ENCODE data around the gene AEBP1. TPM values are rescaled to one million over a fixed set of nuclear protein-coding genes. Genes with fewer than 3 reads are reported as not detected.
A peak's percentile ranks its signal among the peaks of the same experiment; 100 is the strongest.

AEBP1 gene
- total RNA-seq, 6 experiments from 2014 or later, result 69.7 to 83.2 (median 76.4) TPM

GRCh38 chr7:44084701-44085100 lies 19.4 kb upstream of the AEBP1 start:
- Mint-ChIP-seq H3K27me3 (ENCODE audit: insufficient read depth) (peaks cover 3% of the 10 kb centered on the region), H3K4me1 (ENCODE audit: low read depth) (peaks cover 77% of the 10 kb centered on the region), H3K4me3 (peak overlapping the region; percentile 92; the same call in 1 of the 2 replicates), H3K27ac (peak overlapping the region; percentile 93), H3K36me3 (ENCODE audit: low read depth) (peaks cover 5% of the 10 kb centered on the region; the same call in 1 of the 2 replicates), H3K9me3 (no peaks in the 10 kb centered on the region)
- DNase-seq, result no peak
- TF ChIP-seq, protein P1, sequence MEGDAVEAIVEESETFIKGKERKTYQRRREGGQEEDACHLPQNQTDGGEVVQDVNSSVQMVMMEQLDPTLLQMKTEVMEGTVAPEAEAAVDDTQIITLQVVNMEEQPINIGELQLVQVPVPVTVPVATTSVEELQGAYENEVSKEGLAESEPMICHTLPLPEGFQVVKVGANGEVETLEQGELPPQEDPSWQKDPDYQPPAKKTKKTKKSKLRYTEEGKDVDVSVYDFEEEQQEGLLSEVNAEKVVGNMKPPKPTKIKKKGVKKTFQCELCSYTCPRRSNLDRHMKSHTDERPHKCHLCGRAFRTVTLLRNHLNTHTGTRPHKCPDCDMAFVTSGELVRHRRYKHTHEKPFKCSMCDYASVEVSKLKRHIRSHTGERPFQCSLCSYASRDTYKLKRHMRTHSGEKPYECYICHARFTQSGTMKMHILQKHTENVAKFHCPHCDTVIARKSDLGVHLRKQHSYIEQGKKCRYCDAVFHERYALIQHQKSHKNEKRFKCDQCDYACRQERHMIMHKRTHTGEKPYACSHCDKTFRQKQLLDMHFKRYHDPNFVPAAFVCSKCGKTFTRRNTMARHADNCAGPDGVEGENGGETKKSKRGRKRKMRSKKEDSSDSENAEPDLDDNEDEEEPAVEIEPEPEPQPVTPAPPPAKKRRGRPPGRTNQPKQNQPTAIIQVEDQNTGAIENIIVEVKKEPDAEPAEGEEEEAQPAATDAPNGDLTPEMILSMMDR (IDR thresholded peaks at IDR 0.05), result no peak

DNA sequence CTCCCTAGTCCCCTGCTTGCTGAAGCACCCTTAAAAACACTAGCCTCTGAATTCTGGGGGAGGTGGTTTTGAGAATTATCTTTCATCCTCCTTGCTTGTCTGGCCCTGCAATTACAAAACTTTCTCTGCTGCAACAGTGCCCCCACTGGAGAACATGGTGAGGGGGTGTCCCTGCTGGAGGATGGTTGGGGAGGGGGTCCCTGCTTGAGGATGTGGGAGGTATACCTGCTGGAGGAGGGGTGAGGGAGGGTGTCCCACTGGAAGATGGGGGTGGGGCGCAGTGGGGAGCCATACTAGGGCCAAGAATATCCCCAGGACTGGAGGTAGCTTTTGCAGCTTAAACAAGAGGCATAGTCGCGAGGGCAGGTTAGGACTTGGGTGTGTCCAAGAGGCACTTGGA lies 18.6 kb upstream of the AEBP1 start:
- no peak overlapping the region; the same call in 1 of the 2 replicates for H3K4me3 Mint-ChIP-seq
- H3K27ac Mint-ChIP-seq, result peak overlapping the region; percentile 93
- no peaks in the 10 kb centered on the region for H3K9me3 Mint-ChIP-seq
- DNase-seq, result no peak
- peaks cover 3% of the 10 kb centered on the region for H3K27me3 Mint-ChIP-seq (ENCODE audit: insufficient read depth)
- TF ChIP-seq, protein P1 (IDR thresholded peaks at IDR 0.05), result peak; percentile 54; the same call in 1 of the 2 replicates
- H3K4me1 Mint-ChIP-seq (ENCODE audit: low read depth), result peaks cover 82% of the 10 kb centered on the region
- H3K36me3 Mint-ChIP-seq (ENCODE audit: low read depth), result peaks cover 5% of the 10 kb centered on the region; the same call in 1 of the 2 replicates

GRCh38 chr7:44086627-44087026 lies 17.5 kb upstream of the AEBP1 start:
- no peak for DNase-seq
- no peaks in the 10 kb centered on the region for H3K36me3 Mint-ChIP-seq (ENCODE audit: low read depth)
- no peaks in the 10 kb centered on the region for H3K9me3 Mint-ChIP-seq
- peaks cover 76% of the 10 kb centered on the region for H3K4me1 Mint-ChIP-seq (ENCODE audit: low read depth)
- no peak overlapping the region for H3K4me3 Mint-ChIP-seq
- TF ChIP-seq, protein P1 (IDR thresholded peaks at IDR 0.05), result no peak
- H3K27me3 Mint-ChIP-seq (ENCODE audit: insufficient read depth), result peaks cover 3% of the 10 kb centered on the region
- peak overlapping the region; percentile 99 for H3K27ac Mint-ChIP-seq

DNA sequence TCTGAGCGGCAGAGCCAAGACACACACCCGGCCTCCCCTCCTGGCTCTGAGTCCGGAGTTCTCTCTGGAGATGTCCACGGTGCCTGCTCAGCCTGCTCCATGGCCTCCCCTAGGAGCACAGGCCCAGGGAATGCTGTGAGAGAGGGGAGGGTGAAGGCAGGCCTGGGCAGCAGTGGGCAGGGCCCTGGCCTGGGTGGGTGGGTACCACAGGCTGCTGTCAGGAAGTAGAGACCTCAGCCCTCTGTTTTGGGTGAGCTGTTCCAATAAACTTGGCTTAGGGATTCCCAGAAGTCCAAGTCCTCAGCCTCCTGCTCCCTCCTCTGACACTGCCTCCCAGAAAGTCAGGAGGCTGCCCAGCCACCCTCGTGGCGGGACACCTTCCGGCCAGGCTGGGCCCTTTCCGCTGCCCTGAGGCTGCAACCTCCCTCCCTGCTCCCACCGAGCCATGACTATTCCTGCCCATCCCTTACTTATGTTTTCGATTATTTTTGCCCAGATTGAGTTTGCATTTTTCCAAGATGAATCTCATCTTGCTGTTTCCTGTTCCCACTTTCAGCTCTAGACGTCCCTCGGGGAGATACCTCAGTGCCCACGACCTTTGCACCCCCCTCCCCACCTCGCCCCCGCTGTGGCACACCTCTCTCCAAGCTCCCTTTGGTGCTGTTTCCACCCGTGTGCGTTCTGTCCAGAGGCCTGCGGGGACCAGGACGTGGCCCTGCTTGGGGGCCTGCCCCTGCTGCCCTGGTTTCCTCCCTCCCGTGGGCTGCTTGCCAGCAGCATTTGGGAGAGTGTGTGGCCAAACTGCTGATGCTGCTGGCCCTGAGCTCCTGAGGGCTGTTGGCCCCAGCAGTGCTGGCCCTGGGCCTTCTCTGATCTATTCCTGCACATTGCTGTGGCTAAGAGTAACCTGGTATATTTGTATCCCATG lies 16.0 kb upstream of the AEBP1 start:
- H3K4me3 Mint-ChIP-seq, result peak overlapping the region; percentile 72
- TF ChIP-seq, protein P1 (IDR thresholded peaks at IDR 0.05), result no peak; the same call in 1 of the 2 replicates
- no peaks in the 10 kb centered on the region for H3K9me3 Mint-ChIP-seq
- peaks cover 3% of the 10 kb centered on the region for H3K27me3 Mint-ChIP-seq (ENCODE audit: insufficient read depth)
- H3K4me1 Mint-ChIP-seq (ENCODE audit: low read depth), result peaks cover 71% of the 10 kb centered on the region
- peak overlapping the region; percentile 99 for H3K27ac Mint-ChIP-seq
- no peaks in the 10 kb centered on the region for H3K36me3 Mint-ChIP-seq (ENCODE audit: low read depth)
- DNase-seq, result peak; percentile 94

DNA sequence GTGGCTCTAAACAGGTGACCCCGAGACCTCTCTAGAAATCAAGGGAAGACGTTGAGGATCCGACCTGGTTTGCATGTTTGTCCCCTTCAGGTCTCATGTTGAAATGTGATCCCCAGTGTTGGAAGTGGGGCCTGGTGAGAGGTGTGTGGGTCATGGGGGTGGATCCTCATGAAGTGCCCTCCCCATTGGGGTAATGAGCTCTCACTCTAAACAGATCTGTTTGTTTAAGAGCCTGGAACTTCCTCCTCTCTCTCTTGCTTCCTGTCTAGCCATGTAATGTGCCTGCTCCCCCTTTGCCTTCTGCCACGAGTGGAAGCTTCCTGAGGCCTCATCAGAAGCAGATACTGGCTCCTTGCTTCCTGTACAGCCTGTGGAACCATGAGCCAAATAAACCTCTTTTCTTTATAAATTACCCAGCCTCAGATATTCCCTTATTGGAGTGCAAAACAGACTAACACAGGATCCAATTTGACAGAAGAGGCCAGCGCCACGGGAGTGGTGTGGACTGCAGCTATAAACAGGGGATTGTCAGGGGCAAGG lies 11.0 kb upstream of the AEBP1 start:
- TF ChIP-seq, protein P1 (IDR thresholded peaks at IDR 0.05), result no peak
- peaks cover 39% of the 10 kb centered on the region for H3K4me1 Mint-ChIP-seq (ENCODE audit: low read depth)
- H3K27me3 Mint-ChIP-seq (ENCODE audit: insufficient read depth), result peaks cover 3% of the 10 kb centered on the region
- H3K36me3 Mint-ChIP-seq (ENCODE audit: low read depth), result no peaks in the 10 kb centered on the region
- no peak overlapping the region for H3K4me3 Mint-ChIP-seq
- H3K9me3 Mint-ChIP-seq, result no peaks in the 10 kb centered on the region
- peak overlapping the region; percentile 33; the same call in 1 of the 2 replicates for H3K27ac Mint-ChIP-seq
- no peak for DNase-seq

All from HFFc6 (cell line).